ENCODE results near the gene RFTN2. TPM values are rescaled to one million over a fixed set of nuclear protein-coding genes. Genes with fewer than 3 reads are reported as not detected.
"Not testable (repeated sequence)": the region's sequence is repeated elsewhere in the genome, so short reads cannot be mapped to it uniquely, and the experiment has no call there.

The RFTN2 gene
- total RNA-seq, 1 experiment from 2014 or later: 0.21 TPM

GRCh38 chr2:197604117-197604860, 71.1 kb downstream of the RFTN2 start:
- no peak for DNase-seq (ENCODE audit: low read depth in 1 of 2, low spot score in 2 of 2)

GRCh38 chr2:197601726-197602125, 73.7 kb downstream of the RFTN2 start:
- Histone ChIP-seq H3K27me3 (replicated peaks) (no peaks in the 10 kb centered on the region), H3K4me1 (replicated peaks) (no peaks in the 10 kb centered on the region), H3K27ac (no peak overlapping the region), H3K9me3 (replicated peaks) (no peaks in the 10 kb centered on the region), H3K4me3 (no peak overlapping the region), H3K36me3 (no peaks in the 10 kb centered on the region)
- DNase-seq (ENCODE audit: low read depth in 1 of 2, low spot score in 2 of 2): no peak

More at GRCh38 chr2:197604117-197604860, 71.1 kb downstream of the RFTN2 start:
- Histone ChIP-seq H3K36me3 (no peaks in the 10 kb centered on the region), H3K9me3 (replicated peaks) (no peaks in the 10 kb centered on the region), H3K27me3 (replicated peaks) (no peaks in the 10 kb centered on the region), H3K4me3 (no peak overlapping the region), H3K4me1 (replicated peaks) (no peaks in the 10 kb centered on the region), H3K27ac (no peak overlapping the region)

GRCh38 chr2:197600306-197600705, 75.1 kb downstream of the RFTN2 start:
- H3K27ac ChIP-seq: no peak overlapping the region
- DNase-seq (ENCODE audit: low read depth in 1 of 2, low spot score in 2 of 2): no peak
- H3K9me3 ChIP-seq (replicated peaks): no peaks in the 10 kb centered on the region
- no peaks in the 10 kb centered on the region for H3K4me1 ChIP-seq (replicated peaks)
- H3K36me3 ChIP-seq: no peaks in the 10 kb centered on the region
- no peak overlapping the region for H3K4me3 ChIP-seq
- no peaks in the 10 kb centered on the region for H3K27me3 ChIP-seq (replicated peaks)

GRCh38 chr2:197599285-197599965, 76.0 kb downstream of the RFTN2 start:
- DNase-seq (ENCODE audit: low read depth in 1 of 2, low spot score in 2 of 2): no peak
- H3K4me1 ChIP-seq (replicated peaks): no peaks in the 10 kb centered on the region
- H3K36me3 ChIP-seq: no peaks in the 10 kb centered on the region
- no peaks in the 10 kb centered on the region for H3K27me3 ChIP-seq (replicated peaks)
- no peak overlapping the region for H3K27ac ChIP-seq
- H3K4me3 ChIP-seq: no peak overlapping the region
- H3K9me3 ChIP-seq (replicated peaks): no peaks in the 10 kb centered on the region

GRCh38 chr2:197598450-197598849, 76.9 kb downstream of the RFTN2 start:
- Histone ChIP-seq H3K36me3 (no peaks in the 10 kb centered on the region), H3K27ac (no peak overlapping the region), H3K4me1 (replicated peaks) (no peaks in the 10 kb centered on the region), H3K4me3 (no peak overlapping the region), H3K27me3 (replicated peaks) (no peaks in the 10 kb centered on the region), H3K9me3 (replicated peaks) (no peaks in the 10 kb centered on the region)
- DNase-seq (ENCODE audit: low read depth in 1 of 2, low spot score in 2 of 2): no peak

GRCh38 chr2:197597166-197597565, 78.2 kb downstream of the RFTN2 start:
- H3K27ac ChIP-seq: no peak overlapping the region
- H3K4me3 ChIP-seq: no peak overlapping the region
- no peak for DNase-seq (ENCODE audit: low read depth in 1 of 2, low spot score in 2 of 2)
- no peaks in the 10 kb centered on the region for H3K36me3 ChIP-seq
- no peaks in the 10 kb centered on the region for H3K9me3 ChIP-seq (replicated peaks)
- no peaks in the 10 kb centered on the region for H3K4me1 ChIP-seq (replicated peaks)
- no peaks in the 10 kb centered on the region for H3K27me3 ChIP-seq (replicated peaks)

- H3K4me1 ChIP-seq (replicated peaks): no peaks in the 10 kb centered on the region
- H3K27me3 ChIP-seq (replicated peaks): no peaks in the 10 kb centered on the region
- no peak overlapping the region for H3K27ac ChIP-seq
- H3K36me3 ChIP-seq: no peaks in the 10 kb centered on the region
- H3K4me3 ChIP-seq: no peak overlapping the region
- no peak for DNase-seq (ENCODE audit: low read depth in 1 of 2, low spot score in 2 of 2)
- H3K9me3 ChIP-seq (replicated peaks): no peaks in the 10 kb centered on the region
Observed at GRCh38 chr2:197596766-197597165, 78.6 kb downstream of the RFTN2 start.

- H3K4me3 ChIP-seq: no peak overlapping the region
- no peak for DNase-seq (ENCODE audit: low read depth in 1 of 2, low spot score in 2 of 2)
- no peaks in the 10 kb centered on the region for H3K36me3 ChIP-seq
- H3K9me3 ChIP-seq (replicated peaks): no peaks in the 10 kb centered on the region
- no peaks in the 10 kb centered on the region for H3K27me3 ChIP-seq (replicated peaks)
- no peaks in the 10 kb centered on the region for H3K4me1 ChIP-seq (replicated peaks)
- H3K27ac ChIP-seq: no peak overlapping the region
Observed at GRCh38 chr2:197591339-197592072, 83.9 kb downstream of the RFTN2 start.

- not testable (repeated sequence) for DNase-seq (ENCODE audit: low read depth in 1 of 2, low spot score in 2 of 2); H3K36me3 ChIP-seq; H3K27ac ChIP-seq; H3K4me1 ChIP-seq (replicated peaks); H3K9me3 ChIP-seq (replicated peaks); H3K4me3 ChIP-seq; H3K27me3 ChIP-seq (replicated peaks)
Observed at GRCh38 chr2:197587255-197587654, 88.1 kb downstream of the RFTN2 start.

- not testable (repeated sequence) for DNase-seq (ENCODE audit: low read depth in 1 of 2, low spot score in 2 of 2); H3K27me3 ChIP-seq (replicated peaks); H3K9me3 ChIP-seq (replicated peaks); H3K27ac ChIP-seq; H3K4me1 ChIP-seq (replicated peaks); H3K4me3 ChIP-seq; H3K36me3 ChIP-seq
Observed at GRCh38 chr2:197580166-197580565, 95.2 kb downstream of the RFTN2 start.

GRCh38 chr2:197578294-197578693, 97.1 kb downstream of the RFTN2 start:
- not testable (repeated sequence) for DNase-seq (ENCODE audit: low read depth in 1 of 2, low spot score in 2 of 2); H3K27me3 ChIP-seq (replicated peaks); H3K9me3 ChIP-seq (replicated peaks); H3K27ac ChIP-seq; H3K4me1 ChIP-seq (replicated peaks); H3K36me3 ChIP-seq; H3K4me3 ChIP-seq

- Histone ChIP-seq H3K36me3 (no peaks in the 10 kb centered on the region), H3K4me3 (no peak overlapping the region), H3K4me1 (replicated peaks) (no peaks in the 10 kb centered on the region)
Observed at GRCh38 chr2:197577446-197577845, 97.9 kb downstream of the RFTN2 start.

GRCh38 chr2:197576631-197577030, 98.8 kb downstream of the RFTN2 start:
- Histone ChIP-seq H3K27me3 (replicated peaks) (no peaks in the 10 kb centered on the region), H3K4me3 (no peak overlapping the region), H3K36me3 (no peaks in the 10 kb centered on the region), H3K9me3 (replicated peaks) (0 out of 2 replicates have a peak, but pooled peaks cover 2% of the 10 kb centered on the region), H3K27ac (no peak overlapping the region), H3K4me1 (replicated peaks) (no peaks in the 10 kb centered on the region)
- DNase-seq (ENCODE audit: low read depth in 1 of 2, low spot score in 2 of 2): no peak

More at GRCh38 chr2:197577446-197577845, 97.9 kb downstream of the RFTN2 start:
- no peak overlapping the region for H3K27ac ChIP-seq
- DNase-seq (ENCODE audit: low read depth in 1 of 2, low spot score in 2 of 2): no peak
- H3K9me3 ChIP-seq (replicated peaks): 0 out of 2 replicates have a peak, but pooled peaks cover 2% of the 10 kb centered on the region
- no peaks in the 10 kb centered on the region for H3K27me3 ChIP-seq (replicated peaks)

- Histone ChIP-seq H3K9me3 (replicated peaks) (0 out of 2 replicates have a peak, but pooled peaks cover 2% of the 10 kb centered on the region), H3K4me1 (replicated peaks) (no peaks in the 10 kb centered on the region), H3K36me3 (no peaks in the 10 kb centered on the region), H3K27me3 (replicated peaks) (no peaks in the 10 kb centered on the region), H3K27ac (no peak overlapping the region), H3K4me3 (no peak overlapping the region)
- no peak for DNase-seq (ENCODE audit: low read depth in 1 of 2, low spot score in 2 of 2)
Observed at GRCh38 chr2:197575987-197576386, 99.4 kb downstream of the RFTN2 start.
